Measurements from ENCODE around the gene FAM83G. TPM values are rescaled to one million over a fixed set of nuclear protein-coding genes. Genes with fewer than 3 reads are reported as not detected.

FAM83G gene
- total RNA-seq, 3 donors from 2014 or later (not counting 1 experiment from before 2014, with no cell fraction given), result 3.8 to 6.5 (median 4.3) TPM

DNA sequence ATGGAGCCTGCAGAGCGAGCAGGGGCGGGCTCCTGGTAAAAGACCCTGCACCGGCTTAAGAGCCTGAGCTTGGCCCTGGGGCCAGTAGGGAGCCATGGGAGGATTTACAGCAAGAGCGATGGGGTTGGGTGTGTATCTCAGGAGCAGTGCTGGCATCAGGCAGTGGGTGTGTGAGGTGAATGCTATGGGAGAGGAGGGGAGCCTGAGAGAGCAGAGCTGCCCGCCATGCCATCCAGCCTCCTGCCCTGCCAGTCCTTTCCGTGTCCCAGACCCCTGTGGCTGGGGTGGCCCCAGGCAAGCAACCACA is 23.3 kb downstream of the FAM83G start:
- Mint-ChIP-seq H3K4me1 (no peaks in the 10 kb centered on the region), H3K36me3 (no peaks in the 10 kb centered on the region), H3K27ac (no peak overlapping the region), H3K4me3 (no peak overlapping the region), H3K27me3 (ENCODE audit: low read depth in 2 of 2) (no peaks in the 10 kb centered on the region), H3K9me3 (no peaks in the 10 kb centered on the region)
- DNase-seq (no peak), ATAC-seq (no peak)
- Histone ChIP-seq H3K4me3 (ENCODE audit: low read length) (no peak overlapping the region), H3K27ac (ENCODE audit: low read length) (no peak overlapping the region), H3K27me3 (ENCODE audit: control insufficient read depth, insufficient read depth, low read length) (no peaks in the 10 kb centered on the region), H3K4me1 (ENCODE audit: control insufficient read depth, insufficient read depth, low read length) (peaks cover 5% of the 10 kb centered on the region), H3K36me3 (ENCODE audit: control insufficient read depth, insufficient read depth, low read length) (peaks cover 4% of the 10 kb centered on the region), H3K9me3 (ENCODE audit: control insufficient read depth, insufficient read depth, low read length) (no peaks in the 10 kb centered on the region)
- 90% methylated on average over 6 of the region's 6 CpGs for WGBS (ENCODE audit: insufficient coverage)
- TF ChIP-seq, protein P1, sequence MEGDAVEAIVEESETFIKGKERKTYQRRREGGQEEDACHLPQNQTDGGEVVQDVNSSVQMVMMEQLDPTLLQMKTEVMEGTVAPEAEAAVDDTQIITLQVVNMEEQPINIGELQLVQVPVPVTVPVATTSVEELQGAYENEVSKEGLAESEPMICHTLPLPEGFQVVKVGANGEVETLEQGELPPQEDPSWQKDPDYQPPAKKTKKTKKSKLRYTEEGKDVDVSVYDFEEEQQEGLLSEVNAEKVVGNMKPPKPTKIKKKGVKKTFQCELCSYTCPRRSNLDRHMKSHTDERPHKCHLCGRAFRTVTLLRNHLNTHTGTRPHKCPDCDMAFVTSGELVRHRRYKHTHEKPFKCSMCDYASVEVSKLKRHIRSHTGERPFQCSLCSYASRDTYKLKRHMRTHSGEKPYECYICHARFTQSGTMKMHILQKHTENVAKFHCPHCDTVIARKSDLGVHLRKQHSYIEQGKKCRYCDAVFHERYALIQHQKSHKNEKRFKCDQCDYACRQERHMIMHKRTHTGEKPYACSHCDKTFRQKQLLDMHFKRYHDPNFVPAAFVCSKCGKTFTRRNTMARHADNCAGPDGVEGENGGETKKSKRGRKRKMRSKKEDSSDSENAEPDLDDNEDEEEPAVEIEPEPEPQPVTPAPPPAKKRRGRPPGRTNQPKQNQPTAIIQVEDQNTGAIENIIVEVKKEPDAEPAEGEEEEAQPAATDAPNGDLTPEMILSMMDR (IDR thresholded peaks at IDR 0.05), result no peak
- intact Hi-C loops (cut with micrococcal nuclease), result no loop called here

- 93% methylated on average over 13 of the region's 13 CpGs for WGBS (ENCODE audit: insufficient coverage)
- ATAC-seq, result no peak
- Histone ChIP-seq H3K27ac (ENCODE audit: low read length) (no peak overlapping the region), H3K4me1 (ENCODE audit: control insufficient read depth, insufficient read depth, low read length) (peaks cover under 1% of the 10 kb centered on the region), H3K36me3 (ENCODE audit: control insufficient read depth, insufficient read depth, low read length) (peaks cover 4% of the 10 kb centered on the region), H3K27me3 (ENCODE audit: control insufficient read depth, insufficient read depth, low read length) (no peaks in the 10 kb centered on the region), H3K4me3 (ENCODE audit: low read length) (no peak overlapping the region), H3K9me3 (ENCODE audit: control insufficient read depth, insufficient read depth, low read length) (no peaks in the 10 kb centered on the region)
- Mint-ChIP-seq H3K36me3 (no peaks in the 10 kb centered on the region), H3K27me3 (ENCODE audit: low read depth in 2 of 2) (no peaks in the 10 kb centered on the region), H3K27ac (no peak overlapping the region), H3K9me3 (no peaks in the 10 kb centered on the region), H3K4me1 (no peaks in the 10 kb centered on the region), H3K4me3 (no peak overlapping the region)
- DNase-seq, result no peak
- intact Hi-C loops (cut with micrococcal nuclease), result no loop called here
- TF ChIP-seq, protein P1 (IDR thresholded peaks at IDR 0.05), result no peak
Observed at GRCh38 chr17:18980682-18981334, 23.8 kb downstream of the FAM83G start.

DNA sequence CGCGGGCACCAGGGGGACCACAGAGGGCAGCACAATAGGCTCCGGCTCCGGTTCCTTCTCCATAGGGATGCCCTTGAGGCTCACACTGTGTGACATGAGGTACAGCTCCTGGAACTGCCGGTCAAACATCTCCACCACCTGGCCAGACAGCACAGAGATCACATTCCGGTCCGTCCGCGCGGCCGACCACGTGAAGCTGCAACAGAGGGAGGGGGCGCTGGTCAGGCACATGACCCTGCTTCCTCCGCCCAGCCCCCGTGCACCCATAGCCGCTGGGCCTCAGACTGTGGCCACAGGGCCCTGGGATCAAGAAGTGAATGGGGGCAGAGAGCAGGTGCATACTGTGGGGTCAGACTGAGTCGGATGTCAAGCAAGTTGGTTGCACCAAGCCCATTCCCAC is 25.9 kb downstream of the FAM83G start:
- H3K36me3 Mint-ChIP-seq, result no peaks in the 10 kb centered on the region
- ATAC-seq, result no peak

More for the DNA sequence above, 25.9 kb downstream of the FAM83G start:
- Histone ChIP-seq H3K9me3 (ENCODE audit: control insufficient read depth, insufficient read depth, low read length) (no peaks in the 10 kb centered on the region), H3K4me3 (ENCODE audit: low read length) (no peak overlapping the region), H3K27ac (ENCODE audit: low read length) (no peak overlapping the region), H3K27me3 (ENCODE audit: control insufficient read depth, insufficient read depth, low read length) (no peaks in the 10 kb centered on the region), H3K36me3 (ENCODE audit: control insufficient read depth, insufficient read depth, low read length) (peaks cover 4% of the 10 kb centered on the region), H3K4me1 (ENCODE audit: control insufficient read depth, insufficient read depth, low read length) (no peaks in the 10 kb centered on the region)
- H3K27ac Mint-ChIP-seq, result no peak overlapping the region
- H3K4me1 Mint-ChIP-seq, result no peaks in the 10 kb centered on the region
- TF ChIP-seq, protein P1 (IDR thresholded peaks at IDR 0.05), result no peak
- H3K4me3 Mint-ChIP-seq, result no peak overlapping the region
- no peaks in the 10 kb centered on the region for H3K9me3 Mint-ChIP-seq
- intact Hi-C loops (cut with micrococcal nuclease), result no loop called here
- 96% methylated on average over 17 of the region's 17 CpGs for WGBS (ENCODE audit: insufficient coverage)
- H3K27me3 Mint-ChIP-seq (ENCODE audit: low read depth in 2 of 2), result no peaks in the 10 kb centered on the region
- no peak for DNase-seq

Data from natural killer cell (primary cell).